Natural killer cell treated with Interleukin-12 subunit alpha and Interleukin-12 subunit beta and Interleukin-15 and Interleukin-18, amount 100 ng/mL, for 72 hours (primary cell): ENCODE results near the gene LRRC74A. TPM values are rescaled to one million over a fixed set of nuclear protein-coding genes. Genes with fewer than 3 reads are reported as not detected.
A peak's percentile ranks its signal among the peaks of the same experiment; 100 is the strongest.

Experiments
- ATAC-seq, 2 donors: fragments of 150-1000 bp; cut with Tn5 transposase in 1 of 2; sonication (Bioruptor Pico), chemical (Tn5 transposase) in 1 of 2; 2 replicates each; pipeline ENCODE4 v1.10.0; 2021
- DNase-seq: peaks from one replicate; pipeline ENCODE4 v3.0.0; 2022; ENCODE audit warnings: low spot score
- H3K27ac Mint-ChIP-seq, 2 donors: 1 replicate in 1 of 2; 2 replicates in 1 of 2; pipeline ENCODE4 v1.8.0; 2022; ENCODE audit warnings: mixed read lengths in 2 of 2, mild to moderate bottlenecking in 1 of 2, moderate library complexity in 1 of 2
- H3K27me3 Mint-ChIP-seq, 2 donors: 1 replicate in 1 of 2; 2 replicates in 1 of 2; pipeline ENCODE4 v1.8.0; 2022; ENCODE audit warnings: mixed read lengths in 2 of 2
- H3K36me3 Mint-ChIP-seq: one replicate; pipeline ENCODE4 v1.8.0; 2022; ENCODE audit warnings: mixed read lengths
- H3K4me1 Mint-ChIP-seq, 2 donors: 1 replicate in 1 of 2; 2 replicates in 1 of 2; pipeline ENCODE4 v1.8.0; 2022; ENCODE audit warnings: low read depth in 2 of 2, mixed read lengths in 2 of 2, mild to moderate bottlenecking in 1 of 2
- H3K4me3 Mint-ChIP-seq: one replicate; pipeline ENCODE4 v1.8.0; 2022; ENCODE audit warnings: mixed read lengths
- H3K9me3 Mint-ChIP-seq: 2 replicates; pipeline ENCODE4 v1.8.0; 2022; ENCODE audit warnings: mixed read lengths
- total RNA-seq, 2 donors: library from RNA; stranded (reverse); gene quantifications; one replicate each; pipeline ENCODE4 v1.2.3, GENCODE V29; 2022

LRRC74A gene
- total RNA-seq, 2 donors from 2014 or later, result not detected

GRCh38 chr14:76784881-76785280, 41.3 kb upstream of the LRRC74A start:
- no peaks in the 10 kb centered on the region for H3K9me3 Mint-ChIP-seq
- peaks cover 19 to 20% of the 10 kb centered on the region in 2 donors for H3K4me1 Mint-ChIP-seq
- H3K4me3 Mint-ChIP-seq, result no peak overlapping the region
- H3K27ac Mint-ChIP-seq, result no peak overlapping the region
- DNase-seq (no peak), ATAC-seq (peak; percentile 79 to 88)
- H3K27me3 Mint-ChIP-seq, result no peaks in the 10 kb centered on the region
- no peaks in the 10 kb centered on the region for H3K36me3 Mint-ChIP-seq

DNA sequence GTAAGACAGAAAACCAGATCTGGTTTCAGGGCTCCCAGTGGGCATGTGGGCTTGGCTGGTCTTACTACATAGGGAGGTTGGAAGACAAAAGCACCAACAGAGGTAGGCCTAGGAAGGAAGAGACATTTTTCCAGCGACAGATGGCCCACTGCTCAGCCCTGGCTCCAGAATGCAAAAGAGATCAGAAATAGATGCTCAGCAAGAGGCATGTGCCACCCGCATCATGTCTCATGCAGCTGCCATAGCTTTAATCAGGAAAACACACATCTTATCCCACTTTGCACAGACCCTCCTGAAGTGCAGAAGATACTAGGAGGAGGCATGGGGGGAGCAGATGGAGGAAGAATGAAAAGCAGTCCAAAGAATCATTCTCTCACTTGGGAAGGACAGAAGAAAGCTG, 39.6 kb upstream of the LRRC74A start:
- no peaks in the 10 kb centered on the region for H3K36me3 Mint-ChIP-seq
- H3K4me3 Mint-ChIP-seq, result no peak overlapping the region
- DNase-seq (no peak), ATAC-seq (no peak)
- no peak overlapping the region for H3K27ac Mint-ChIP-seq
- H3K4me1 Mint-ChIP-seq, result peaks cover 19 to 20% of the 10 kb centered on the region in 2 donors
- no peaks in the 10 kb centered on the region for H3K27me3 Mint-ChIP-seq
- H3K9me3 Mint-ChIP-seq, result no peaks in the 10 kb centered on the region

DNA sequence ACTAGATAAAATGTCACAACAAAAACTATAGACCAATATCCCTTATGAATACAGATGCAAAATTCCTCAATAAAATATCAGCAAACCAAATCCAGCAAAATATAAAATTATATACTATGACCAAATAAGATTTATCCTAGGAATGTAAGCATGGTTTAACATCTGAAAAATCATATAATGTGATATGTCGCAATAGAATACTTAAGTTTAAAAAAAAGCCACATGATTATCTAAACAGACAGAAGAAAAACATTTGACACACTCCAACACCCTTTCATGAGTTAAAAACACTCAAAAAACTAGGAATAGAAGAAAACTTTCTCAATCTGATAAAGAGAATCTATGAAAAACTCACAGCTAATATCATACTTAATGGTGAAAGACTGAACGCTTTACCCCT, 33.8 kb upstream of the LRRC74A start:
- Mint-ChIP-seq H3K4me3 (no peak overlapping the region), H3K36me3 (no peaks in the 10 kb centered on the region), H3K27me3 (no peaks in the 10 kb centered on the region), H3K27ac (no peak overlapping the region), H3K9me3 (no peaks in the 10 kb centered on the region), H3K4me1 (peaks cover 0 to 2% of the 10 kb centered on the region in 2 donors)
- DNase-seq, result no peak
- no peak for ATAC-seq

GRCh38 chr14:76793324-76793723, 32.9 kb upstream of the LRRC74A start:
- H3K27me3 Mint-ChIP-seq, result no peaks in the 10 kb centered on the region
- H3K4me3 Mint-ChIP-seq, result no peak overlapping the region
- peaks cover 0 to 2% of the 10 kb centered on the region in 2 donors for H3K4me1 Mint-ChIP-seq
- DNase-seq (no peak), ATAC-seq (no peak)
- H3K27ac Mint-ChIP-seq, result no peak overlapping the region
- no peaks in the 10 kb centered on the region for H3K9me3 Mint-ChIP-seq
- peaks cover 5% of the 10 kb centered on the region for H3K36me3 Mint-ChIP-seq

- Mint-ChIP-seq H3K4me1 (peaks cover 0 to 2% of the 10 kb centered on the region in 2 donors), H3K36me3 (peaks cover 5% of the 10 kb centered on the region), H3K27ac (no peak overlapping the region), H3K9me3 (no peaks in the 10 kb centered on the region), H3K4me3 (no peak overlapping the region), H3K27me3 (no peaks in the 10 kb centered on the region)
- DNase-seq (no peak), ATAC-seq (no peak)
Observed at GRCh38 chr14:76793956-76794355, 32.3 kb upstream of the LRRC74A start.

DNA sequence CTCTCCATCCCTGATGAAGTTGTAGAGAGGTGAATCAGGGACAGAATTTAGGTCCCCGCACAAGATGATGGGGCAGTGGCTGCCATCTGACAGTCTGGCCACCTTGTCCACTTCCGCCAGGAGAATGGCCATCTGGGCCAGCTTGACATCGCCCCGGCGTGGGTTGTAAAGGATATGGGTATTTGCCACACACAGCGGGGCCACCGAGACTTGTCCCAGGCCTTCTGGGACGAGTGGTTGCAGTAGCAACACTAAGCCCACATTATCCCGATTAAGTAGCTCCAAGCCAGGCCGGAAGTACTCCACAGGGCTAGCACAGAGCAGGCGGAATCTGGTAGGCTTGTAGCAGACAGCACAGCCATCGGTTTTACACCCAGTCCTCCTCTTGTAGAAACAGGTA, 19.8 kb upstream of the LRRC74A start:
- no peak for DNase-seq
- Mint-ChIP-seq H3K4me1 (peaks cover 9 to 11% of the 10 kb centered on the region in 2 donors), H3K9me3 (no peaks in the 10 kb centered on the region), H3K27ac (no peak overlapping the region), H3K4me3 (no peak overlapping the region), H3K36me3 (peaks cover 21% of the 10 kb centered on the region), H3K27me3 (no peaks in the 10 kb centered on the region)
- ATAC-seq, result no peak

DNA sequence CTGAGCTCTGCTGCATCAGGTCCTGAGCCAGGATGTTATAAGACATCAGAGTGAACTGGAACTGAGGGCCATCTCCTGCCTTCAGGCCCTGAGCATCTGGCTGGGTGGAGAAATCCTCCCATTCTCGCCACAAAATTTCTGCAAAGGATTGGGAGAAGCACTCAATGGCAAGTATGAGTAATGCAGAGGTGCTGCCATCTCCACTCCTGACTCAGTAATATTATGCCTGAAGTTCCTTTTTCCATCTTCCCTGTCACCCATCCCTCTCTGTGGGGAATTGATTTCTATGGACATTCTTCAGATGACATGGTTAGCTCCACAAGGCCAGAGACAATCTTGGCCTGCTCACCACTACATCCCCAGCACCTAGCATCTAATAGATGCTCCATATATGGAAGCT, 18.2 kb upstream of the LRRC74A start:
- no peaks in the 10 kb centered on the region for H3K9me3 Mint-ChIP-seq
- H3K27me3 Mint-ChIP-seq, result no peaks in the 10 kb centered on the region
- H3K36me3 Mint-ChIP-seq, result peaks cover 17% of the 10 kb centered on the region
- peaks cover 13 to 14% of the 10 kb centered on the region in 2 donors for H3K4me1 Mint-ChIP-seq
- H3K27ac Mint-ChIP-seq, result no peak overlapping the region
- no peak for DNase-seq
- H3K4me3 Mint-ChIP-seq, result no peak overlapping the region
- no peak for ATAC-seq

DNA sequence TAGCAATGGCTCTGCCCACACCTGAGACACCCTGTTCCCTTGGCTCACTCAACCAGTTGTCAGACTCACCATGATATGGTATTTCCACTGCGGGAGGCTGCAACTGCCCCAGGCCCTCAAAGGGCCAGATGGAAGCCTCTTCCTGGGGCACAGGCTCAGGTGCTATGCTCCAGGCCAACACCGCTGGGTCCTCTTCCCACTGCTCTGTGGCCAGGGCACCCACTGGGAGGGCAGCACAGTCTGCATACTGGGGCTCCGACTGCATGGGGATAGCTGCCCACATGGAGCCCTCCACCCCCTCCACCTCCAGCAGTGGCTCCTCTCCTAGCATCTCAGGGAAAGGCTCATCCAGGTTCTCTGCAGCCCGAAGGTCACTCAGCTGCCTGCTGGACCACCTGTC, 17.2 kb upstream of the LRRC74A start:
- Mint-ChIP-seq H3K36me3 (peaks cover 8% of the 10 kb centered on the region), H3K27ac (no peak overlapping the region), H3K4me1 (peaks cover 16 to 17% of the 10 kb centered on the region in 2 donors), H3K9me3 (no peaks in the 10 kb centered on the region), H3K27me3 (no peaks in the 10 kb centered on the region), H3K4me3 (no peak overlapping the region)
- DNase-seq, result no peak
- ATAC-seq, result no peak

DNA sequence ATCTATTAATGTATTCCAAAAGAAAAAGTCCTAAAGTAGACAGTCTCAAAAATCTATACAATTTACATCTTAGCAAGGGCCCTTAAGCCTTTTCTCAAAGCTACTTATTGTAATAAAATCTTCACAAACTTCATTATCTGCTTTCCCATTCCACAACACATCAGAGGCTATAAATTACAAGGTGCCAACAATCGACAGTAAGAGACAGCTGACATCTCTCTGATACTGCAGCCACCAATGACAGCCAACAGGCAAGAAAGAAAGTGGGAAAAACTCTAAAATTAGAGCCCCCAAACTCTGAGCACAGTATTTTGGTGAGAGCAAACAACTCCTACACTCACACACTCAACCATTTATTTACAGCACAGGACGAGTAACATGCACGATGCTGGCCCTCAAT, 15.7 kb upstream of the LRRC74A start:
- no peaks in the 10 kb centered on the region for H3K27me3 Mint-ChIP-seq
- H3K4me3 Mint-ChIP-seq, result peak overlapping the region; percentile 89
- DNase-seq (no peak), ATAC-seq (no peak)
- no peaks in the 10 kb centered on the region for H3K9me3 Mint-ChIP-seq
- H3K36me3 Mint-ChIP-seq, result peaks cover 8% of the 10 kb centered on the region
- peaks cover 16 to 17% of the 10 kb centered on the region in 2 donors for H3K4me1 Mint-ChIP-seq
- peak overlapping the region; percentile 82 to 92 for H3K27ac Mint-ChIP-seq

DNA sequence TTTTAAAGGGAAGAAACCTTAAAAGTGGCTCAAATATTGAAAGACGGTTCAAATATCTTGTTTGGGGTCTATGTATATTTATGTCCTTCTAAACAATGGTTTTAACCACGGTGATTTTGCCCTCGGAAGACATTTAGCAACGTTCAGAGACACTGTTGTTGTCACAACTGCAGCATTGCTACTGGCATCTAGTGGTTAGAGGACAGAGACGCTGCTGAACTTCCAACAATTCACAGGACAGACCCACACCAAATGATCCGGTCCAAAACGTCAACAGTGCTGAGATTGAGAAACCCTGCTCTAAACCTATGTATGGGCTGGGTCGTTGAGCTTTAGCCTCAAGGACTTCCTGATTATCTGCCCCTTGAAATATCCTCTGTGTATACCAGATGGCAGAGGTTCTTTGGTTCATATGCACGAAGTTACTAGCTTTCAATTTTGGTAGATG, 15.2 kb upstream of the LRRC74A start:
- H3K9me3 Mint-ChIP-seq, result no peaks in the 10 kb centered on the region
- peaks cover 8% of the 10 kb centered on the region for H3K36me3 Mint-ChIP-seq
- H3K27ac Mint-ChIP-seq, result peak overlapping the region; percentile 82 to 92
- H3K4me3 Mint-ChIP-seq, result peak overlapping the region; percentile 89
- ATAC-seq (peak in 1 of 2 donors; percentile 6), DNase-seq (no peak)
- H3K27me3 Mint-ChIP-seq, result no peaks in the 10 kb centered on the region
- H3K4me1 Mint-ChIP-seq, result peaks cover 16 to 17% of the 10 kb centered on the region in 2 donors

DNA sequence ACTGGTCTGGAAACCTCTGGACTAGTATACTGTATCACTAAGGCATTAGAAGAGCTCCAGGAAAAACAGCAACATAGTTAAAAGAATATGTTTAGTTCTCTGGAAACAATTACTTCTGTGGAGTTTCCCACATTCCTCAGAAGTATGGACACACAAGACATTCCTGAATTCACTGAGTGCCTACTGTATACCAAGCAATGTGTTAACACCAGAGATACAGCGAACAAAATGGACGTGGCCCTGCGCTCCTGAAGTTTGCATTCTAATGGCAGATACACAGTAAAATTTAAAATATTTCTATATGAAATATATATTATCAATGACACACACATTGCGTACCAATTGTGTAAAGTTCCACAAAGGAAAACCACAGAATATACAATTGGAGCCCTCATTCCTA, 14.6 kb upstream of the LRRC74A start:
- ATAC-seq (no peak), DNase-seq (no peak)
- H3K9me3 Mint-ChIP-seq, result no peaks in the 10 kb centered on the region
- peaks cover 16 to 17% of the 10 kb centered on the region in 2 donors for H3K4me1 Mint-ChIP-seq
- H3K27me3 Mint-ChIP-seq, result no peaks in the 10 kb centered on the region
- H3K4me3 Mint-ChIP-seq, result peak overlapping the region; percentile 89
- H3K27ac Mint-ChIP-seq, result peak overlapping the region; percentile 82 to 92
- H3K36me3 Mint-ChIP-seq, result peaks cover 8% of the 10 kb centered on the region

DNA sequence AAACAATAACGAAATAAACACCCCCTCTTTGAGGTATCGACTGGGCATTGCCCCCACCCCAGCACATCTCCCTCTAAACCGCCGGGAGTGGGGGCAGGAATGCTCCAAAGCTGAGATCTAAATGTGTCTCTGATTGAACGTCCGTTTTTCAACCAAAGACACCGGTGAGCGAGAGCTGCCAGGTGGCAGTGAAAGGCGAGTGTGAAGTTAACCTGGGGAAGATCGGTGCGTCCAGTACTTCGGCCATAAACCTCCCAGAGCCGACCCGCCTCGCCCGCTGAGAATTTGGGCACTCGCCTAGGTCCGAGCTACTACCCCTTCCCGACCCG, 14.2 kb upstream of the LRRC74A start:
- DNase-seq (no peak), ATAC-seq (no peak)
- H3K4me3 Mint-ChIP-seq, result peak overlapping the region; percentile 89
- no peaks in the 10 kb centered on the region for H3K9me3 Mint-ChIP-seq
- peaks cover 16 to 17% of the 10 kb centered on the region in 2 donors for H3K4me1 Mint-ChIP-seq
- H3K27ac Mint-ChIP-seq, result peak overlapping the region; percentile 82 to 92
- no peaks in the 10 kb centered on the region for H3K27me3 Mint-ChIP-seq
- peaks cover 6% of the 10 kb centered on the region for H3K36me3 Mint-ChIP-seq

GRCh38 chr14:76812422-76813383, 13.5 kb upstream of the LRRC74A start, which contains the start of gene ANGEL1:
Gene ANGEL1 (minus strand): TSS chr14:76812882. CDS start chr14:76812827, 55 bp downstream.
- Mint-ChIP-seq H3K9me3 (no peaks in the 10 kb centered on the region), H3K27me3 (no peaks in the 10 kb centered on the region), H3K27ac (peak within 1 kb of the TSS; percentile 82 to 92), H3K4me1 (peaks cover 16 to 17% of the 10 kb centered on the region in 2 donors), H3K36me3 (peaks cover 5% of the 10 kb centered on the region), H3K4me3 (peak within 1 kb of the TSS; percentile 89)
- peak; percentile 97 to 98 for ATAC-seq
- DNase-seq, result peak; percentile 97
